HL-60/S4 treated with phorbol 12-myristate 13-acetate at 8.2 ng/mL for 4 days and 3 days (cell line): ENCODE data around the gene PGLYRP4.

Source experiments
- in situ Hi-C: fragments of 300-500 bp; cut with MboI; formaldehyde crosslinking; loops from 2 replicates; pipeline ENCODE4 v1.15.0; 2022; ENCODE audit warnings: low sequenced_read_pairs

Gene PGLYRP4

GRCh38 chr1:153357076-153357852 lies 8.6 kb upstream of the PGLYRP4 start:
- in situ Hi-C loops, result no loop called here

GRCh38 chr1:153356392-153357075 lies 7.9 kb upstream of the PGLYRP4 start:
- in situ Hi-C loops, result no loop called here

- in situ Hi-C loops, result no loop called here
Measured at GRCh38 chr1:153355445-153356071, 6.9 kb upstream of the PGLYRP4 start.

- in situ Hi-C loops, result no loop called here
Measured at GRCh38 chr1:153354515-153355193, 6.0 kb upstream of the PGLYRP4 start.

GRCh38 chr1:153353226-153353947 lies 4.7 kb upstream of the PGLYRP4 start:
- in situ Hi-C loops, result no loop called here

GRCh38 chr1:153352523-153352922 lies 3.9 kb upstream of the PGLYRP4 start:
- in situ Hi-C loops, result no loop called here

- in situ Hi-C loops, result no loop called here
Measured at GRCh38 chr1:153350321-153350957, 1.8 kb upstream of the PGLYRP4 start.

GRCh38 chr1:153349363-153350320 lies 1.0 kb upstream of the PGLYRP4 start:
- in situ Hi-C loops, result loop anchor here (10.0 kb wide), 1 partner anchor 155 kb away; no protein-coding TSS in a partner anchor

- in situ Hi-C loops, result loop anchor here (10.0 kb wide), 1 partner anchor 157 kb away; no protein-coding TSS in a partner anchor
Measured at GRCh38 chr1:153347856-153348255, 785 bp downstream of the PGLYRP4 start.

- in situ Hi-C loops, result loop anchor here (10.0 kb wide), 1 partner anchor 158 kb away; no protein-coding TSS in a partner anchor
Measured at GRCh38 chr1:153347049-153347448, 1.6 kb downstream of the PGLYRP4 start.

GRCh38 chr1:153346077-153346723 lies 2.4 kb downstream of the PGLYRP4 start:
- in situ Hi-C loops, result loop anchor here (10.0 kb wide), 1 partner anchor 159 kb away; no protein-coding TSS in a partner anchor

- in situ Hi-C loops, result loop anchor here (10.0 kb wide), 1 partner anchor 159 kb away; no protein-coding TSS in a partner anchor
Measured at GRCh38 chr1:153345187-153346076, 3.2 kb downstream of the PGLYRP4 start.

GRCh38 chr1:153344718-153345025 lies 4.0 kb downstream of the PGLYRP4 start:
- in situ Hi-C loops, result loop anchor here (10.0 kb wide), 1 partner anchor 160 kb away; no protein-coding TSS in a partner anchor

GRCh38 chr1:153343811-153344717 lies 4.6 kb downstream of the PGLYRP4 start:
- in situ Hi-C loops, result loop anchor here (10.0 kb wide), 1 partner anchor 161 kb away; no protein-coding TSS in a partner anchor

GRCh38 chr1:153343040-153343681 lies 5.5 kb downstream of the PGLYRP4 start:
- in situ Hi-C loops, result loop anchor here (10.0 kb wide), 1 partner anchor 162 kb away; no protein-coding TSS in a partner anchor
